ENCODE measurements around the gene CRTC1. TPM values are rescaled to one million over a fixed set of nuclear protein-coding genes. Genes with fewer than 3 reads are reported as not detected.

The CRTC1 gene
- total RNA-seq, 1 donor from 2014 or later: 0.79 TPM

GRCh38 chr19:18651300-18651699 is 32.2 kb upstream of the CRTC1 start:
- DNase-seq (ENCODE audit: low read depth): no peak
- Histone ChIP-seq H3K4me3 (ENCODE audit: low read depth, low read length) (no peak overlapping the region), H3K36me3 (ENCODE audit: control insufficient read depth, insufficient read depth, low read length) (no peaks in the 10 kb centered on the region), H3K27me3 (ENCODE audit: control insufficient read depth, insufficient read depth, low read length) (no peaks in the 10 kb centered on the region)
- peak; percentile 47 for FAIRE-seq
- TF ChIP-seq CTCF (IDR thresholded peaks at IDR 0.05; ENCODE audit: insufficient read depth, low read length, severe bottlenecking): no peak

- FAIRE-seq: no peak
- peak; percentile 42 for DNase-seq (ENCODE audit: low read depth)
- Histone ChIP-seq H3K36me3 (ENCODE audit: control insufficient read depth, insufficient read depth, low read length) (no peaks in the 10 kb centered on the region), H3K27me3 (ENCODE audit: control insufficient read depth, insufficient read depth, low read length) (peaks cover under 1% of the 10 kb centered on the region), H3K4me3 (ENCODE audit: low read depth, low read length) (no peak overlapping the region)
- no peak for TF ChIP-seq CTCF (IDR thresholded peaks at IDR 0.05; ENCODE audit: insufficient read depth, low read length, severe bottlenecking)
Observed at GRCh38 chr19:18651733-18652132, 31.7 kb upstream of the CRTC1 start.

- FAIRE-seq (no peak), DNase-seq (ENCODE audit: low read depth) (no peak)
- Histone ChIP-seq H3K36me3 (ENCODE audit: control insufficient read depth, insufficient read depth, low read length) (no peaks in the 10 kb centered on the region), H3K27me3 (ENCODE audit: control insufficient read depth, insufficient read depth, low read length) (peaks cover 8% of the 10 kb centered on the region), H3K4me3 (ENCODE audit: low read depth, low read length) (no peak overlapping the region)
- no peak for TF ChIP-seq CTCF (IDR thresholded peaks at IDR 0.05; ENCODE audit: insufficient read depth, low read length, severe bottlenecking)
Observed at GRCh38 chr19:18653853-18654252, 29.6 kb upstream of the CRTC1 start.

- no peak for TF ChIP-seq CTCF (IDR thresholded peaks at IDR 0.05; ENCODE audit: insufficient read depth, low read length, severe bottlenecking)
- Histone ChIP-seq H3K4me3 (ENCODE audit: low read depth, low read length) (no peak overlapping the region), H3K36me3 (ENCODE audit: control insufficient read depth, insufficient read depth, low read length) (no peaks in the 10 kb centered on the region), H3K27me3 (ENCODE audit: control insufficient read depth, insufficient read depth, low read length) (peaks cover 8% of the 10 kb centered on the region)
- DNase-seq (ENCODE audit: low read depth) (no peak), FAIRE-seq (no peak)
Observed at GRCh38 chr19:18654469-18654868, 29.0 kb upstream of the CRTC1 start.

GRCh38 chr19:18655173-18655844 is 28.2 kb upstream of the CRTC1 start:
- TF ChIP-seq CTCF (IDR thresholded peaks at IDR 0.05; ENCODE audit: insufficient read depth, low read length, severe bottlenecking): no peak
- peaks cover 8% of the 10 kb centered on the region for H3K27me3 ChIP-seq (ENCODE audit: control insufficient read depth, insufficient read depth, low read length)
- H3K4me3 ChIP-seq (ENCODE audit: low read depth, low read length): no peak overlapping the region
- DNase-seq (ENCODE audit: low read depth) (no peak), FAIRE-seq (no peak)
- no peaks in the 10 kb centered on the region for H3K36me3 ChIP-seq (ENCODE audit: control insufficient read depth, insufficient read depth, low read length)
